GM21619 (cell line): Measurements from ENCODE around the gene GPBP1L1.
"Not testable (repeated sequence)": the region's sequence is repeated elsewhere in the genome, so short reads cannot be mapped to it uniquely, and the experiment has no call there.

Source experiments
- ATAC-seq: cut with Tn5 transposase; IDR thresholded peaks from one replicate; pipeline ENCODE4 v1.9.1; 2021; ENCODE audit not compliant: unreplicated experiment

Gene GPBP1L1, protein sequence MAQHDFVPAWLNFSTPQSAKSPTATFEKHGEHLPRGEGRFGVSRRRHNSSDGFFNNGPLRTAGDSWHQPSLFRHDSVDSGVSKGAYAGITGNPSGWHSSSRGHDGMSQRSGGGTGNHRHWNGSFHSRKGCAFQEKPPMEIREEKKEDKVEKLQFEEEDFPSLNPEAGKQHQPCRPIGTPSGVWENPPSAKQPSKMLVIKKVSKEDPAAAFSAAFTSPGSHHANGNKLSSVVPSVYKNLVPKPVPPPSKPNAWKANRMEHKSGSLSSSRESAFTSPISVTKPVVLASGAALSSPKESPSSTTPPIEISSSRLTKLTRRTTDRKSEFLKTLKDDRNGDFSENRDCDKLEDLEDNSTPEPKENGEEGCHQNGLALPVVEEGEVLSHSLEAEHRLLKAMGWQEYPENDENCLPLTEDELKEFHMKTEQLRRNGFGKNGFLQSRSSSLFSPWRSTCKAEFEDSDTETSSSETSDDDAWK

DNA sequence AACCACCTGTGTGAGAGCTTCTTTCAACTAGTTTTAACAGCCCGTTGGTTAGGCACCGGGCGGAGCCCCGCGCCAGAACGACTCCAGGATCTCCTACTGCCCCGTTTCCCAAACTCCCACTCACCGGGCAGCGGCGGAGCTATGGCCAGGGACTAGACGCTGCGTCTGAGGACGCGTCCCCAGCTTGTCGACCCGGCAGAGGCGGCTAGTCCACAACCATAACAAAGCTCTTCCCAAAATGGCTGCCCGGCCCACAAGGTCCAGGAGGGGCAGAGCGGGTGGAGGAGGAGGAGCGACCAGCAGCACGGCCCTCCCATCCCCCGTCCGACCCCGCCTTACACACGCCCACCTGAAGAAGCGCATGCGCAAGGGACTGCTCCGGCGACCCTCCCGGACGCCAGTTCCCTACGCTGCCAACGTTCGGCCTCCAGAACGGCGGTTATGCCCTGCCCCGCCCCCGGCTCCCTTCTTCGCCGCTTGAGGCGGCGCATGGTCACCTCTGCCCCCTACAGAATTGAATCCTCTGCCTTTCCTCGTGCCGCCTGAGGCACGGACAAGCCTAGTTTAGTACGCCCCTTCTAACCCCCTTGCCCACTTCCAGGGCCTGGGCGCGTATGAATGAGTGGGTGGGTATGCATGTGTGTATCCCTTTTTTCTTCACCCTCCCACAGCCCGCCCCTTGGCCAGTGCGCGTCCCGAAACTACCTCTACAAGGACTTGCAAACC lies at the start of gene GPBP1L1:
Gene GPBP1L1, minus strand, starts transcription at position 246 of the 726 bp plus-strand sequence. CDS start 27,446 bp downstream, outside the sequence.
- peak; percentile 55 for ATAC-seq

DNA sequence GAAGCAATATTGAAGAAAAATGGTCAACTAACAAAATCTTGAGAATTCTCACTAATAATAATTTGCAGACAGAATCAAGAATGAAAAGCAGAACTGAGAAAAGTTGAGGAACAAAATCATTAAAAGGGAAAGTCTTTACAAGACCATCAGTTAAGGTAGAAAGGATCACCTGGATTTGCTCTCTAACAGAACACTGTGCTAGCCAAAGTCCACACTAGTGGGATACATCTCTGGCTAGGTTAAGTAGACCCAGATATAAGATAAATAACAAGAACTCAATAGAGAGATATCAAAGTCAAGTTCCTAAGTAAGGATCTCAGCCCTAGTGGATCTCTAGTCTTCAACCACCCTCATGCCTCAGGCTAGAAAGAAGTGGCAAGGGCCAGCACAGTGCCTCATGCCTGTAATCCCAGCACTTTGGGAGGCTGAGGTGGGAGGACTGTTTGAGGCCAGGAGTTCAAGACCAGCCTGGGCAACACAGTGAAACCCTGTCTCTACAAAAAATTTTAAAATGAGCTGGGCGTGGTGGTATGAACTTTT lies 44.5 kb upstream of the GPBP1L1 start:
- ATAC-seq, result no peak

DNA sequence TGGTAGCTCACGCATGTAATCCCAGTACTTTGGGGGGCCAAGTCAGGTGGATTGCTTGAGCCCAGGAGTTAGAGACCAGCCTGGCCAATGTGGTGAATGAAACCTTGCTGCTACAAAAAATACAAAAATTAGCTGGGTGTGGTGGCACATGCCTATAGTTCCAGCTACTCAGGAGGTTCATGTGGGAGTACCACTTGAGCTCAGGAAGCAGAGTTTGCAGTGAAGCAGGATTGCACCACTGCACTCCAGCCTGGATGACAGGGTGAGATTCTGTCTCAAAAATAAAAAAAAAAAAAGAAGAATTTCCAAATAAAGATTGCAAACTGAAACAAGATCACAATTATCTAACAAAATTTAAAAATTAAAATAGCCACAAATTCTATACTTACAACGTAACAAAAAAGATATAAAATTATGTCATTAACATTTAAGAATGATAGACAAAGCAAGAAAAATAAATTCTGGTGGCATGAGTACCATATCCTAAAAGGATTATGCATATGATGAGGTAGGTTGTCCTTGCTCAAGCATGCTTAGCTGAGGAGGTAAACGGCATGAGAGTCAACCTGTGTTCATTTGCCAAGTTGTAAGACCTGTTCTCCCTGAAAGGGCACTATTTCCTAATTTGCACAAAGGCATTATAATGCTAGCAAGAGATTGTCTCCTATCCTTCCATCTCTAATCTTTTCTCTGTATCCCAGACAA lies 43.9 kb upstream of the GPBP1L1 start:
- ATAC-seq, result no peak

DNA sequence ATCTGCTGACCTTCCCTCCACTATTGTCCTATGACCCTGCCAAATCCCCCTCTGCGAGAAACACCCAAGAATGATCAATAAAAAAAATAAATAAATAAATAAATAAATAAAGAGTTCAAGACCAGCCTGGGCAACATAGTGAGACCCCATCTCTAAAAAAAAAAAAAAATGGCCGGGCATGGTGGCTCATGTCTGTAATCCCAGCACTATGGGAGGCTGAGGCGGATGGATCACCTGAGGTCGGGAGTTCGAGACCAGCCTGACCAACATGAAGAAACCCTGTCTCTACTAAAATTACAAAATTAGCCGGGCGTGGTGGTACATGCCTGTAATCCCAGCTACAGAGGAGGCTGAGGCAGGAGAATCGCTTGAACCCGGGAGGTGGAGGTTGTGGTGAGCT lies 39.7 kb upstream of the GPBP1L1 start:
- ATAC-seq, result not testable (repeated sequence)

DNA sequence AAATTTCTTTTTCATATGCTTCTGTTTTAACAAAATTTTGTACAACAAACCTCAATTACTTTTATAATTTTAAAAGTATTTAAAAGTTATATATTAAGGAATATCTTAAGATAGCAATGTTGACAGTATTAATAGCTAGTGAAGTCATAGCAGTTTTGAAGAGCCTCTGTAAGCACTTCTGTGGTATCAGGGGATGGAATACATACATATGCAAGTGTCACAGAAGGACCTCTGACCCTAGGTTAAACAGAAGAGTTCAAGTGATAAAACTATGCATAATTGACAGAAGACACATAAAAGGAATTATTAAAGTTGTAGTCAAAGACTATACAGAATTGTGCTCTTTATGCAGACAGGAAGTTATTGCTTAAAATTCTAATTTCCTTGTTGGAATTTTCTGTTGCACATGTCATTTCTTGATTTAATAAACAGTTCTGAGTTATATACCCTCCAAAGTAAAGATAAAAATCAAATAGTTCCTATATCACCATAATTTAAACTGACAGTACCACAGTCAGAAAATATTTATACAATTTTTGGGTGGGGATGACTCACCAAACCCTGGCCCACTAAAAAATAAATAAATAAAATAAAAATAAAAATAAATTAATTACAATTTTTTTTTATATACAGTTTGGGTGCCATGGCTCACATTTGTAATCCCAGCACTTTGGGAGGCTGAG lies 37.1 kb upstream of the GPBP1L1 start:
- ATAC-seq, result no peak

DNA sequence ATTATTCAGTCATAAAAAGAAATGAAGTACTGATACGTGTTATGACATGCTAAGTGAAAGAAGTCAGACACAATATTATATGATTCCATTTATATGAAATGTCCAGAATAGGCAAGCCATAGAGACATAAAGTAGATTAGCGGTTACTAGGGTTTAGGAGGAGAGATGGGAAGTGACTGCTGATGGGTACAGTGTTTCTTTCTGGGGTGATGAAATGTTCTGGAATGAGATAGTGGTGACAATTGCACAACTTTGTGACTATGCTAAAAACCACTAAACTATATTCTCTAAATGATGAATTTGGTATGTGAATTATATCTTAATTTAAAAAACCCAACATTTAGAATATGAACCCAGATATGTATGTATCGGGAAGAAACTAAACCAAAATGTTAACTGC lies 36.5 kb upstream of the GPBP1L1 start:
- no peak for ATAC-seq

DNA sequence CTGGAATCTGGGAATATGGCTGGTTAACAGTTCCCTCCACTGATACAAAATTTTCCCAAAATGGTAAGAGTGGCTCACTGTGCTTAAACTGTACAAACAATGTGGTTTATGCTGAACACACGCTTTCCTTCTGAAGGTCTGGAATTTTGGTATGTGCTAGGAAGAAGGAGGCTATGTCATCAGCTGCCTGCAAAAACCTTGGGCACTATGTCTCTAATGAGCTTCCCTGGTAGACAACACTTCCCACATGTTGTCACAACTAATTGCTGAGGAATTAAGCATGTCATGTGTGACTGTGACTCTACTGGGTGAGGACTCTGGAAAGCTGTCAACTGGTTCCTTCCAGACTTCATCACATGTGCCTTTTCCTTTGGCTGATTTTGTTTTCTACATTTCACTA lies 34.9 kb upstream of the GPBP1L1 start:
- ATAC-seq, result no peak

DNA sequence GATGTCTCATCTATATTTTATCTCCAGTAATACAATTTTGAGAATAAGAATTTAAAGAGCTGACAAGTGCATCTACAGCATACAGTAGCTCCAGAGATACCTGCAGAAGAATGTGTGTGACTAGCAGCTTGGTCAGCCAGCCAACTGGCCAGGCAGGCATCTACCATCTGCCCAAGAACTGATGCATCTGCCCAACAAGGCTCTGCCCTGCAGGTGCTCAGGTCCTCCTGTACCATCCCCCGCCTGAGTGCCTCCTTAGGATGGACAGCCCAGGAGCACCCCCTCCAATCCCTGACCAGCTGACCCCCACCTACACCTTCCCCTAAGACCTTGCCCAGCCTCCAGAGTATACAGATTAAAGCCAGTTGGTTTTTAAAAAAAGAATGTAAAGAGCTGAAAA lies 32.0 kb upstream of the GPBP1L1 start:
- no peak for ATAC-seq

DNA sequence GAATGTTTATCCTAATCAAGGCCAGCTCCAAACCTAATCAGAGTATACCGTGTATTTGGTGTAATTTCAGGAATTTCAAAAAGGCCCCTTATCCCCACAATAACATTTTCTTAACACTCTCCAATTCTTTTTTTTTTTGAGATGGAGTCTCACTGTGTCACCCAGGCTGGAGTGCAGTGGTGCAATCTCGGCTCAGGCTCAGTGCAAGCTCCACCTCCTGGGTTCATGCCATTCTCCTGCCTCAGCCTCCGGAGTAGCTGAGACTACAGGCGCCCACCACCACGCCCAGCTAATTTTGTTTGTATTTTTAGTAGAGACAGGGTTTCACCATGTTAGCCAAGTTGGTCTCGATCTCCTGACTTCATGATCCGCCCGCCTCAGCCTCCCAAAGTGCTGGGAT lies 31.1 kb upstream of the GPBP1L1 start:
- not testable (repeated sequence) for ATAC-seq

DNA sequence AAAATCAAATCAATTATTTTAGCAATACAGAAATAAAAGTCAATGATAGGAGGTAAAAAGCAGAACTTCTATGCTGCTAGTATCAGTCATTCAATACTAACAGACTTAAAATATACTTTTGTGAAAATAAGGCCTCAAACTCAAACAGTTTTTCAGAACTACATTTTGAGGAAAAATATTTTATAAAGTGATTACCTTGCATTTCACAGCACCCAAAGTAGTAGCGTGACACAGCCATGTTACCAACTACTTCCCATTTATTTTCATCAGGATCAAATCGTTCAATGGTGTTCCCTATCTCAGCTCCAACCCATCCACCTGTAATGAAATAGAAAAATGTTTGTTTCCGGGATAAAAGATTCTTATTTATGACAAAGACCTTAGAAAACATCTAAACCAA lies 30.4 kb upstream of the GPBP1L1 start:
- ATAC-seq, result no peak

DNA sequence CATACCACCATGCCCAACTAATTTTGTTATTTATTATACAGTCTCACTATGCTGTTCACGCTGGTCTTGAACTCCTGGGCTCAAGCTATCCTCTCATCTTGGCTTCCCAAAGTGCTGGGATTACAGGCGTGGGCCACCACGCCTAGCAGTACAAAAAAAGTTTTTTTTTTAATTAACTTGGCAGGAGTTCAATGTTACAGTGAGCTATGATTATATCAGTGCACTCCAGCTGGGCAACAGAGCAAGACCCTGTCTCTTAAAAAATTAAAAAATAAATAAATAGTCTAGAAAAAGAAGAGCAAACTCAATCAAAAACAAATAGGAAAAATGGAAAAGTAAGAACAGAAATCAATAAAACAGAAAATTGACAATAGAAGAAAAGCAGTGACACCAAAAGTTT lies 27.4 kb upstream of the GPBP1L1 start:
- no peak for ATAC-seq

DNA sequence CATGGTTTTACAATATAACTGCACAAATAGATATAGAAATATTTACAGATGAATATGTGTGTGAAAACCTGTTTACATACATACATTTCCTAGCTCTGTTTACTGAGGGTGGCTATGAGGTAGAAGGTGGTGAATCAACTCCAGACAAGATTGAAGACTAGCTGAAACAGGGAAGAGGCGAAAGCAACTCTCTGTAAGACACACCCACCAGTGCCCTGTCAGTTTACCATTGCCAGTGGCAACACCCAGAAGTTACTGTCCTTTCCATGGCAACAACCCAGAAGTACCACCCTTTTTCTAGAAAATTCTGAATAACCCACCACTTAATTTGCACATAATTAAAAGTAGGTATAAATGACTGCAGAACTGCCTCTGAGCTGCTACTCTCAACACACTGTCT lies 18.3 kb upstream of the GPBP1L1 start:
- ATAC-seq, result no peak

DNA sequence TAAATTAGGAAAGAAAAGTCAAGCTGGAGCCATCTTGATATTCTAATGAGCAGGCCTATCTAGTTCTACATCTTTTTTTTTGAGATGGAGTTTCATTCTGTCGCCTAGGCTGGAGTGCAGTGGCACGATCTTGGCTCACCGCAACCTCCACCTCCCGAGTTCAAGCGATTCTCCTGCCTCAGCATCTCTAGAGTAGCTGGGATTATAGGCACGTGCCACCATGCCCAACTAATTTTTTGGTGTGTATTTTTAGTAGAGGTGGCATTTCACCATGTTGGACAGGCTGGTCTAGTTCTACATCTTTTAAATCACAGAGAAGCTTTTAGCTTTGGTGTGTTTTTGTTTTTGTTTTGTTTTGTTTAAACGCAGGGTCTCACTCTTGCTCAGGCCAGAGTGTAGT lies 8.5 kb upstream of the GPBP1L1 start:
- ATAC-seq, result no peak

DNA sequence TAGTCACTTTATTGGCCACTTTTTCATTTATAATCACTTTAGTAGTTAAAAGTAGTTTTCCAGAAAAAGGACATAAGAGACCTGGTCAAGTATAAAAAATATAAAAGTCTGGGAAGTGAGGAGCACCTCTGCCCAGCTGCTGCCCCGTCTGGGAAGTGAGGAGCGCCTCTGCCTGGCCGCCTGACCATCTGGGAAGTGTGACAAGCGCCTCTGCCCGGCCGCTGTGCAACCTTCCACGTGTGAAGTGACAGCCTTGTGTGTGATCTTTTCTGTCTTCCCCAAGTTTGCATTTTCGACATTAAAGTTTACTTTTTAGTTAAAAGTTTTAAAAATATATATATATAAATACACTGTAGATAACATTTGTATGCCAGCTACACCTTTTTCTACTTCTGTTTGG lies 7.5 kb upstream of the GPBP1L1 start:
- ATAC-seq, result not testable (repeated sequence)

DNA sequence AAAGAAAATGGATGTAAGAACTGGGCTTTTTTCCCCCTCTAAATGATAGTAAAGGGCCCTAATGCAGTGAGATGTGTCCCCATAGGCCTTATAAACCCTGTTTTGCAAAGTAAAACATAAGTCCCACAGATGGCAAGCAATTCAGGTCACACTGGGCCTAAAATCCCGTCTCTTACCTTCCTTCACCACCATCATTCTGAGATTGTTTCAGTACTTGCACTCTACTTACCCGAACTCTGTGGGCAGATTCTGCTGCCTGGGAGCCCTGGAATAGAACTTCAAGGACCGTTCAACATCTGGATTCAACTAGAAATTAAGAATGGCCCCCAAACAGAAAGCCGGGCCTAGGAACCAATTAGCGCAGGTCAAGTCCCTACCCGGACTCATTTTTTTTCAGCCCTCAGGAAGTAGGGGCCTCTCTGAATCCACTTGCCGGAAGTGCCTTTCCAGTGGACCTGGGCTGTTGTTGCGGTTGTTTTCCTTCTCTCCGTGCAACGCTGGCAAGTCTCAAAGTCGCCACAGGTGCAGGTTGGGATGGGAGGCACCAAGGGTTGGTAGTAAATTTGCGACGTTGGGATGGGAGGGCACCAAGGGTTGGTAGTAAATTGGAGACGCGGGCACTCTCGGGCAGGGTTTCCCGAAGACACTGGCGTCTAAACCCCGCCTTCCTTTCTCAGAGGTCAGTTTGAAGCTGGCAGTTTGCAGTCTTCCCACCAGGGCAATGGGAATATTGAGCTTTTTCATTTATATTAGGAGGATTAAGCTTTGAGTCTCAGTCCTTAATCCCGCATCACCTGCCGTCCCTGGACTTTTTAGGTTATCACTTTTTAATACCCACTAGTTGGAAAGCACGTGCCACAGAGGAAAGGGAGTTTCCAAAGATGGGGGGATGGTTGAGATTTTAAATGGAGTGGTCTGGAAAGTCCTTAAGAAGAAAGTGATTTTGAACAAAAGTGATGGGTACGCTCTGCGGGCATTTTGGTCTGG lies 1.7 kb upstream of the GPBP1L1 start, which contains the start of gene TMEM69:
Gene TMEM69, plus strand, starts transcription at position 428 of the 987 bp plus-strand sequence. CDS start 2,888 bp downstream, outside the sequence.
- no peak for ATAC-seq

DNA sequence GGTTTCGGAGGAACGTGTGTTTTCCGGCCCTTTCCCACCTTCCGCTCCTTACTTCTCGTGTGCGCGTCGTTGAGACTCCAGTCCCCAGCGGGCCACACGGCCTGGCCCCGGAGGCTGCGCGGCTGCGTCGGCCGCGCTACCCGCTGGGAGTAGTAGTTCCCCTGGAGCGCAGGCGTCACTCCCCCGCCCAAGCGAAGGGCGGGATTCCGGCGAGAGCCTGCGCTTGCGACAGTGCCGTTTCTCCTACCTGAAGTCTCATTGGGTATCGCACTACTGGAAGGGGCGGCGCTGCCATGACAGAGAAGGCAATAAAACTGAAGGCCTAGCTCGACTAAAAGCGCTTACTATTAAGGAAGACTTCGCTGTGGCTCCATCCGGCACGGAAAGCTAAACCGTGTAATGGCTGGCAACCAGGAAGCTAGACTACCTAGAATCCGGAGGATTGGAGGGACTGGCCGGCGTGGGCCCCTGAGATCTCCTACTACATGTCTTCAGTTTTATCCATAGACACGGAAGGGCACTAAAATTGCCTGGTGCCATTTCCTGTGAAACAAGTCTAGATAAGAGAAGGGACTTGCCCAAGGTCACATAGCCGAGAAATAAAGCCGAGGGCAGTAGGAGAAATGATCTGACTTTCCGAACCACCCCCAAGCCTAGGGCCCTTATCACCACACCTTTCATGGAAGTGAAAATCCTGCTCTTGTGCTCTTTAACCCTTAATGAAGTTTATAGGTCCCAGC lies 851 bp upstream of the GPBP1L1 start:
- peak; percentile 76 for ATAC-seq

DNA sequence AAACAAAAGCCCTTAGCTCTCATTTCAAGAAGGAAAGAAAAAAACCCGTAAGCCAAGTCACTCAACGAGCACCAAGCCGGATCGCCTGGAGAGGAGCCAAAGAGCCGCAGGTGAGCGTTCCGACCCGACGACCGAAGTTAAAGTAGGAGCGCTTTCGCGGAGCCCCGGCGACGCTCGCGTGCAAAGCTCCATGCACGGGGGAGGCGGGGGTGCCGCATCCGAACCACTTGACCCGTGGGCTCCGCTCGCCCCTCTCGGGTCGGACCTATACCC lies 382 bp downstream of the GPBP1L1 start:
- ATAC-seq, result peak; percentile 2

DNA sequence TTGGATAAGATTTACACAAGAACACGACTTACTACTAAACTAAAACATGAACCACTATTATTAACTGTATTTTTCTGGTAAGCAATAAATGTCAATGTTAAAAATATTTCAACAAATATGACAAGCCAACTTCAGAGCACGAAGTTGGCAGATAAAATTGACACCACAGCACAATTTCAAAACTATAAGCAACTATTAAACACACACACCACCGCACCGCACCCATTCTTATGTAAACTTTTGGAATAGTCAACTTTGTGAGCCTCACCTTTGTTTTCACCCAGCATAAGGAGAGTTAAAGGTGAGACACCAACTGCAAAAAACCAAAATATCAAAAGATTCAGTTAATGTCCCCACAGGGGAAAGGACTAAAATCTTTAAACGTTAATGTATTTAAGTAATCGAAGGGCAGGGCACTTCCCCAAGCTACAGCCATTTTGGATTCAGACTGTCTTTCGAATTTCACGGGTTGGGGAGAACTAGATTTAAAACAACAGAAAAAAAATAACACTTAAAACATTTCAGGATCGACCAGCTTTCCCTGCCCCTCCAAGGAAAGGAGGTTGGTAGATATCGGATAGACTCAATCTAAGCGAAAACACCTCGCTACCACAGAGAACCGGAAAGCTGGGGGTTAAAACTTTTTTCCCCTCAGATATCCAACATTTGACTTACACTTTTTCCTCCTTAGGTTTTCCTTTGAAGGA lies 872 bp downstream of the GPBP1L1 start:
- ATAC-seq, result no peak
